ENCODE data around the gene LDLRAD4.

Gene LDLRAD4

GRCh38 chr18:13527730-13528129 is 309.2 kb downstream of the LDLRAD4 start:
- TF ChIP-seq CTCF (IDR thresholded peaks at IDR 0.05; ENCODE audit: low read depth, low read length): no peak
- H3K4me3 ChIP-seq (replicated peaks in 1 of 2; ENCODE audit: low read depth in 2 of 2, low read length in 2 of 2): no peak overlapping the region
- DNase-seq (ENCODE audit: low read depth in 2 of 2): no peak

GRCh38 chr18:13528739-13529392 is 310.3 kb downstream of the LDLRAD4 start:
- no peak overlapping the region for H3K4me3 ChIP-seq (replicated peaks in 1 of 2; ENCODE audit: low read depth in 2 of 2, low read length in 2 of 2)
- TF ChIP-seq CTCF (IDR thresholded peaks at IDR 0.05; ENCODE audit: low read depth, low read length): no peak
- no peak for DNase-seq (ENCODE audit: low read depth in 2 of 2)

- H3K4me3 ChIP-seq (replicated peaks in 1 of 2; ENCODE audit: low read depth in 2 of 2, low read length in 2 of 2): no peak overlapping the region
- DNase-seq (ENCODE audit: low read depth in 2 of 2): no peak
- TF ChIP-seq CTCF (IDR thresholded peaks at IDR 0.05; ENCODE audit: low read depth, low read length): no peak
Measured at GRCh38 chr18:13530033-13530878, 311.7 kb downstream of the LDLRAD4 start.

- no peak overlapping the region for H3K4me3 ChIP-seq (replicated peaks in 1 of 2; ENCODE audit: low read depth in 2 of 2, low read length in 2 of 2)
- peak; percentile 10 for TF ChIP-seq CTCF (IDR thresholded peaks at IDR 0.05; ENCODE audit: low read depth, low read length)
Measured at GRCh38 chr18:13530879-13531387, 312.4 kb downstream of the LDLRAD4 start.

GRCh38 chr18:13531681-13532325 is 313.2 kb downstream of the LDLRAD4 start:
- no peak for TF ChIP-seq CTCF (IDR thresholded peaks at IDR 0.05; ENCODE audit: low read depth, low read length)
- no peak for DNase-seq (ENCODE audit: low read depth in 2 of 2)

More at GRCh38 chr18:13530879-13531387, 312.4 kb downstream of the LDLRAD4 start:
- DNase-seq (ENCODE audit: low read depth in 2 of 2): peak; percentile 18 to 46

GRCh38 chr18:13532406-13533075 is 314.0 kb downstream of the LDLRAD4 start:
- DNase-seq (ENCODE audit: low read depth in 2 of 2): no peak
- no peak for TF ChIP-seq CTCF (IDR thresholded peaks at IDR 0.05; ENCODE audit: low read depth, low read length)
- no peak overlapping the region for H3K4me3 ChIP-seq (replicated peaks in 1 of 2; ENCODE audit: low read depth in 2 of 2, low read length in 2 of 2)

More at GRCh38 chr18:13531681-13532325, 313.2 kb downstream of the LDLRAD4 start:
- no peak overlapping the region for H3K4me3 ChIP-seq (replicated peaks in 1 of 2; ENCODE audit: low read depth in 2 of 2, low read length in 2 of 2)
